Measurements from ENCODE around the gene ANKS4B. TPM values are rescaled to one million over a fixed set of nuclear protein-coding genes. Genes with fewer than 3 reads are reported as not detected.
"Not testable (repeated sequence)": the region's sequence is repeated elsewhere in the genome, so short reads cannot be mapped to it uniquely, and the experiment has no call there.

The ANKS4B gene
- total RNA-seq, 2 donors from 2014 or later = 41.3 to 62.9 TPM

DNA sequence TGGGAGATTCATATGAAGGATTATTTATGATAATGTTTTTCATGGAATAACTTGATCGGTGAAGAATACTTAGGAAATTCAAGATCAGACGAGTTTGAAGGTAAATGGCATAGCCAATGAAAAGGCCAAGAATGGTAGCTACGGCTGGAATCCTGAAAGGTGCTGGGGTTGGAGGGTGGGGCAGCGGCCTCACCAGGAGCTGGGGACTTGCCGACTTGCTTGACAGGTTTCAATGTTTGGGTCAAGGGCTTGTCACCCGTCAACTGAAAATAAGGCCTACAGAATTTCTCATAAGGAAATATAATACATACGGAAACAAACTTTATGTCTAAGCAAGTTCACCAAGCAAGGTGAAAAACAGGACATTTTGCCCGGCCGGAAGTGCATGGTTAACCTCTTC, 34.7 kb downstream of the ANKS4B start:
- TF ChIP-seq, protein P1, sequence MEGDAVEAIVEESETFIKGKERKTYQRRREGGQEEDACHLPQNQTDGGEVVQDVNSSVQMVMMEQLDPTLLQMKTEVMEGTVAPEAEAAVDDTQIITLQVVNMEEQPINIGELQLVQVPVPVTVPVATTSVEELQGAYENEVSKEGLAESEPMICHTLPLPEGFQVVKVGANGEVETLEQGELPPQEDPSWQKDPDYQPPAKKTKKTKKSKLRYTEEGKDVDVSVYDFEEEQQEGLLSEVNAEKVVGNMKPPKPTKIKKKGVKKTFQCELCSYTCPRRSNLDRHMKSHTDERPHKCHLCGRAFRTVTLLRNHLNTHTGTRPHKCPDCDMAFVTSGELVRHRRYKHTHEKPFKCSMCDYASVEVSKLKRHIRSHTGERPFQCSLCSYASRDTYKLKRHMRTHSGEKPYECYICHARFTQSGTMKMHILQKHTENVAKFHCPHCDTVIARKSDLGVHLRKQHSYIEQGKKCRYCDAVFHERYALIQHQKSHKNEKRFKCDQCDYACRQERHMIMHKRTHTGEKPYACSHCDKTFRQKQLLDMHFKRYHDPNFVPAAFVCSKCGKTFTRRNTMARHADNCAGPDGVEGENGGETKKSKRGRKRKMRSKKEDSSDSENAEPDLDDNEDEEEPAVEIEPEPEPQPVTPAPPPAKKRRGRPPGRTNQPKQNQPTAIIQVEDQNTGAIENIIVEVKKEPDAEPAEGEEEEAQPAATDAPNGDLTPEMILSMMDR (IDR thresholded peaks at IDR 0.05) = no peak
- Histone ChIP-seq H3K27ac (no peak overlapping the region), H3K27me3 (no peaks in the 10 kb centered on the region), H3K4me3 (no peak overlapping the region), H3K9ac (ENCODE audit: low read depth in 2 of 2, low read length in 2 of 2) (no peak overlapping the region), H3K36me3 (no peaks in the 10 kb centered on the region), H3K4me1 (no peaks in the 10 kb centered on the region), H3K9me3 (no peaks in the 10 kb centered on the region)
- peak; percentile 26 for DNase-seq
- intact Hi-C loops (cut with DNase I) = no loop called here

DNA sequence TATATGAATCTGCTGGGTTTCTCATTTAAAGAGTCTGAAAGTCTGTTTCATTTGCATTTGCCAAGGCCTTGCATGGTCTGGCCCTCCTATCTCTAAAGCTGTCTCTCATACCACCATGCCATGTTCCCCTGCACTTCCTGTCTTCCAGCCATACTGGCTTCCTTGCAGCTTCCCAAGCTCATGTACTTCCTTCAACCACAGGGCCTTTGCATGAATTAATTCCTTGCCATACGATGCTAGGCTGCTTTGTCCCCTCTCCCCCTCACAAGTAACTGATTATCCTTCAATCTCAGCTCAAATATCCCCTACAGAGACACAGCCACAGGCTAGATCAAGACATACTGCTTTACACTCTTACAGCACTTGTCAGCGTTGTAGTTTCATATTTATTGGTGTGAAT, 38.8 kb downstream of the ANKS4B start:
- Histone ChIP-seq H3K9me3 (no peaks in the 10 kb centered on the region), H3K27ac (no peak overlapping the region), H3K9ac (ENCODE audit: low read depth in 2 of 2, low read length in 2 of 2) (no peak overlapping the region), H3K36me3 (no peaks in the 10 kb centered on the region), H3K4me3 (no peak overlapping the region), H3K4me1 (no peaks in the 10 kb centered on the region), H3K27me3 (no peaks in the 10 kb centered on the region)
- TF ChIP-seq, protein P1 (IDR thresholded peaks at IDR 0.05) = no peak
- intact Hi-C loops (cut with DNase I) = no loop called here
- DNase-seq = peak; percentile 0

DNA sequence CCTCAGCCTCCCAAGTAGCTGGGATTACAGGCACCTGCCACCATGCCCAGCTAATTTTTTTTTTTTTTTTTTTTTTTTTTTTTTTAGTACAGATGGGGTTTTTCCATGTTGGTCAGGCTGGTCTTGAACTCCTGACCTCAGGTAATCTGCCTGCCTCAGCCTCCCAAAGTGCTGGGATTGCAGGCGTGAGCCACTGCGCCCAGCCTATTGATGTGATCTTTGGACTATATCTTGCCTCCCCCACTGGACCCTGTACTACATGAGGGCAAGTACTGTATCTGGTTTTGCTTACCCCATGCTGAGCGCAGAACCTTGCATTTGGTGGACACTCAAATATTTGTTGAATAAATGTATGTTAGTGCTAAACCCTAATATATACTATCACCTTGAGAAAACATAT, 39.3 kb downstream of the ANKS4B start:
- H3K9me3 ChIP-seq; H3K4me3 ChIP-seq; H3K4me1 ChIP-seq; H3K27me3 ChIP-seq; H3K27ac ChIP-seq; DNase-seq; H3K9ac ChIP-seq (ENCODE audit: low read depth in 2 of 2, low read length in 2 of 2); H3K36me3 ChIP-seq; intact Hi-C loops (cut with DNase I): not testable (repeated sequence)

DNA sequence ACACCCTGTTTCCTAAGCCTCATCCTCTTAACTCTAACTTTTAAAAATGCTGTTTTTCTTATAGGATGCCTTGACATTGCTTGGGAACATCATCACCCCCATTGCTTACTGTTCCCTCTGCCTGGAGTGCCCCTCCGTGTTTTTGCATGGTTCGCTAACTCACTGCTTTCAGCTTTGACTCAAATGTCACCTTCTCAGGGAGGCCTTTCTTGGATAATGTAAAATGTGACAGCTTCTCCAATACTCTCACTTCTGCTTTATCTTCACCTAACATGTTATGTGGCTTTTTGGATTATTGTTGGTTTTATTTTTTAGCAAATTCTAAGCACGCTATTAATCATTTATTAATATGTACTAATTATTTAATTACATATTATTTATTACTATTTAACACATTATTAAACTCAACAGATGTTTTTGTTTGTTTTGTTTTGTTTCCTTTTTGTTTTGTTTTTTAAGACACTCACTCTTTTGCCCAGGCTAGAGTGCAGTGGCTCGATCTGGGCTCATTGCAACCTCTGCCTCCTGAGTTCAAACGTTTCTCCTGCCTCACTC, 40.8 kb downstream of the ANKS4B start:
- intact Hi-C loops (cut with DNase I) = no loop called here

DNA sequence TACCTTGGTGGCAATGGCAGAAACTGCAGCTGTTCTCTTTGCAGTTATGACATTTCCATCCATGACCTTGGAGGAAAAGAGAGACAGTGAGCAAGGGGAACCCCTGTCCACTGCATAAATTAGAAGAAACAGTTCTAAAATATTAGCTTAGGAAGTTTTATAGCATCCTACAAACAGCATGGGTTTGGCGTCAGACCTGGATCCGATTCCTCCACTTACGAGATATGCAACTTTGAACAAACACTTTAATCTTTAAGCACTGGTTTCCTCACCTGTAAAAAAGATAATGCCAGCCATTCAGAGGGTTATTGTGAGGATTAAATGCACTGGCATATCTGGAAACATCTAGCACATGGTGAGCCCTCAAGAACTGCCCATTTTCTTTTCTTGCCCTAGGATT, 42.0 kb downstream of the ANKS4B start:
- Histone ChIP-seq H3K27me3 (no peaks in the 10 kb centered on the region), H3K4me1 (no peaks in the 10 kb centered on the region), H3K9me3 (no peaks in the 10 kb centered on the region), H3K27ac (no peak overlapping the region), H3K36me3 (no peaks in the 10 kb centered on the region), H3K9ac (ENCODE audit: low read depth in 2 of 2, low read length in 2 of 2) (no peak overlapping the region), H3K4me3 (no peak overlapping the region)
- intact Hi-C loops (cut with DNase I) = loop anchor here (5.0 kb wide), 1 partner anchor 88 kb away; no protein-coding TSS in a partner anchor
- no peak for DNase-seq
- TF ChIP-seq, protein P1 (IDR thresholded peaks at IDR 0.05) = no peak

More for the DNA sequence above, 40.8 kb downstream of the ANKS4B start:
- DNase-seq = no peak
- H3K27ac ChIP-seq = no peak overlapping the region
- no peak overlapping the region for H3K4me3 ChIP-seq
- no peaks in the 10 kb centered on the region for H3K36me3 ChIP-seq
- no peaks in the 10 kb centered on the region for H3K27me3 ChIP-seq
- H3K9ac ChIP-seq (ENCODE audit: low read depth in 2 of 2, low read length in 2 of 2) = no peak overlapping the region
- H3K4me1 ChIP-seq = no peaks in the 10 kb centered on the region
- TF ChIP-seq, protein P1 (IDR thresholded peaks at IDR 0.05) = no peak
- H3K9me3 ChIP-seq = no peaks in the 10 kb centered on the region

- intact Hi-C loops (cut with DNase I) = loop anchor here (5.0 kb wide), 1 partner anchor 89 kb away; no protein-coding TSS in a partner anchor
- Histone ChIP-seq H3K36me3 (no peaks in the 10 kb centered on the region), H3K4me1 (no peaks in the 10 kb centered on the region), H3K9ac (ENCODE audit: low read depth in 2 of 2, low read length in 2 of 2) (no peak overlapping the region), H3K27ac (no peak overlapping the region), H3K4me3 (no peak overlapping the region), H3K27me3 (no peaks in the 10 kb centered on the region), H3K9me3 (no peaks in the 10 kb centered on the region)
- TF ChIP-seq, protein P1 (IDR thresholded peaks at IDR 0.05) = no peak
- no peak for DNase-seq
Measured at GRCh38 chr16:21276090-21276489, 42.6 kb downstream of the ANKS4B start.
